ENCODE results near the gene MCC. TPM values are rescaled to one million over a fixed set of nuclear protein-coding genes. Genes with fewer than 3 reads are reported as not detected.
A peak's percentile ranks its signal among the peaks of the same experiment; 100 is the strongest.

Gene MCC
- total RNA-seq, 1 donor from 2014 or later: 22.7 TPM

GRCh38 chr5:113518884-113519283, 30.6 kb upstream of the MCC start:
- Mint-ChIP-seq H3K9me3 (ENCODE audit: unreplicated experiment) (no peaks in the 10 kb centered on the region), H3K27ac (ENCODE audit: unreplicated experiment) (no peak overlapping the region), H3K36me3 (ENCODE audit: low read depth, unreplicated experiment) (peaks cover 6% of the 10 kb centered on the region), H3K4me3 (ENCODE audit: unreplicated experiment) (no peak overlapping the region), H3K27me3 (ENCODE audit: unreplicated experiment) (no peaks in the 10 kb centered on the region), H3K4me1 (ENCODE audit: unreplicated experiment) (peaks cover 11% of the 10 kb centered on the region)
- no peak for DNase-seq (ENCODE audit: low spot score)
- TF ChIP-seq, protein P1, sequence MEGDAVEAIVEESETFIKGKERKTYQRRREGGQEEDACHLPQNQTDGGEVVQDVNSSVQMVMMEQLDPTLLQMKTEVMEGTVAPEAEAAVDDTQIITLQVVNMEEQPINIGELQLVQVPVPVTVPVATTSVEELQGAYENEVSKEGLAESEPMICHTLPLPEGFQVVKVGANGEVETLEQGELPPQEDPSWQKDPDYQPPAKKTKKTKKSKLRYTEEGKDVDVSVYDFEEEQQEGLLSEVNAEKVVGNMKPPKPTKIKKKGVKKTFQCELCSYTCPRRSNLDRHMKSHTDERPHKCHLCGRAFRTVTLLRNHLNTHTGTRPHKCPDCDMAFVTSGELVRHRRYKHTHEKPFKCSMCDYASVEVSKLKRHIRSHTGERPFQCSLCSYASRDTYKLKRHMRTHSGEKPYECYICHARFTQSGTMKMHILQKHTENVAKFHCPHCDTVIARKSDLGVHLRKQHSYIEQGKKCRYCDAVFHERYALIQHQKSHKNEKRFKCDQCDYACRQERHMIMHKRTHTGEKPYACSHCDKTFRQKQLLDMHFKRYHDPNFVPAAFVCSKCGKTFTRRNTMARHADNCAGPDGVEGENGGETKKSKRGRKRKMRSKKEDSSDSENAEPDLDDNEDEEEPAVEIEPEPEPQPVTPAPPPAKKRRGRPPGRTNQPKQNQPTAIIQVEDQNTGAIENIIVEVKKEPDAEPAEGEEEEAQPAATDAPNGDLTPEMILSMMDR (IDR thresholded peaks at IDR 0.05; ENCODE audit: unreplicated experiment): no peak

- peak overlapping the region; percentile 88 for H3K27ac Mint-ChIP-seq (ENCODE audit: unreplicated experiment)
- H3K36me3 Mint-ChIP-seq (ENCODE audit: low read depth, unreplicated experiment): no peaks in the 10 kb centered on the region
- DNase-seq (ENCODE audit: low spot score): no peak
- TF ChIP-seq, protein P1 (IDR thresholded peaks at IDR 0.05; ENCODE audit: unreplicated experiment): no peak
- H3K4me3 Mint-ChIP-seq (ENCODE audit: unreplicated experiment): peak overlapping the region; percentile 89
- H3K4me1 Mint-ChIP-seq (ENCODE audit: unreplicated experiment): peaks cover 13% of the 10 kb centered on the region
- no peaks in the 10 kb centered on the region for H3K9me3 Mint-ChIP-seq (ENCODE audit: unreplicated experiment)
- no peaks in the 10 kb centered on the region for H3K27me3 Mint-ChIP-seq (ENCODE audit: unreplicated experiment)
Observed at GRCh38 chr5:113514289-113514635, 26.0 kb upstream of the MCC start.

GRCh38 chr5:113513384-113514288, 25.4 kb upstream of the MCC start, which contains the start of gene YTHDC2:
Gene YTHDC2, plus strand, starts transcription at chr5:113513694. Its CDS starts 202 bp downstream, at chr5:113513896.
- Mint-ChIP-seq H3K27me3 (ENCODE audit: unreplicated experiment) (no peaks in the 10 kb centered on the region), H3K36me3 (ENCODE audit: low read depth, unreplicated experiment) (no peaks in the 10 kb centered on the region), H3K4me1 (ENCODE audit: unreplicated experiment) (peaks cover 13% of the 10 kb centered on the region), H3K4me3 (ENCODE audit: unreplicated experiment) (peak within 1 kb of the TSS; percentile 89), H3K9me3 (ENCODE audit: unreplicated experiment) (no peaks in the 10 kb centered on the region), H3K27ac (ENCODE audit: unreplicated experiment) (peak within 1 kb of the TSS; percentile 88)
- TF ChIP-seq, protein P1 (IDR thresholded peaks at IDR 0.05; ENCODE audit: unreplicated experiment): no peak
- DNase-seq (ENCODE audit: low spot score): peak; percentile 87

DNA sequence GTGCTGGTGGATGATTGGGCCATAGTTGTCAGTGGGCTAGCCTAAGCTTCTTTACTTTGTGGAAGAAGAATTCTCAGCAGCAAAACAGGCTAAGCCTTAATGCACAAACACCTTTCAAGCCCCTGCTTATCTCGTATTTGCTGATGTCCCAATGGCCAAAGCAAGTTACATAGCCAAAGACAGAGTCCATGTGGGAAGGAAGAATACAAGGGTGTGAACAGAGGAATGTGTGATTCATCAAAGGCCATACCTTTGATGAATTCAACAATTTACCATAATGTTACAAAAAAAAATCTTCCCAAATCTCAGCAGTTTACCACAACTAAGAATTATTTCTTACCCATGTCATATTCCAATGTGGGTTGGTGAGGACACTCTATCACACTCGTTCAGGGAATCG, 24.1 kb upstream of the MCC start:
- no peak for DNase-seq (ENCODE audit: low spot score)
- TF ChIP-seq, protein P1 (IDR thresholded peaks at IDR 0.05; ENCODE audit: unreplicated experiment): no peak
- H3K27me3 Mint-ChIP-seq (ENCODE audit: unreplicated experiment): no peaks in the 10 kb centered on the region
- no peaks in the 10 kb centered on the region for H3K36me3 Mint-ChIP-seq (ENCODE audit: low read depth, unreplicated experiment)
- no peak overlapping the region for H3K4me3 Mint-ChIP-seq (ENCODE audit: unreplicated experiment)
- no peak overlapping the region for H3K27ac Mint-ChIP-seq (ENCODE audit: unreplicated experiment)
- peaks cover 13% of the 10 kb centered on the region for H3K4me1 Mint-ChIP-seq (ENCODE audit: unreplicated experiment)
- no peaks in the 10 kb centered on the region for H3K9me3 Mint-ChIP-seq (ENCODE audit: unreplicated experiment)

GRCh38 chr5:113510836-113511451, 22.7 kb upstream of the MCC start:
- peaks cover 11% of the 10 kb centered on the region for H3K4me1 Mint-ChIP-seq (ENCODE audit: unreplicated experiment)
- H3K4me3 Mint-ChIP-seq (ENCODE audit: unreplicated experiment): no peak overlapping the region
- no peaks in the 10 kb centered on the region for H3K9me3 Mint-ChIP-seq (ENCODE audit: unreplicated experiment)
- TF ChIP-seq, protein P1 (IDR thresholded peaks at IDR 0.05; ENCODE audit: unreplicated experiment): no peak
- no peaks in the 10 kb centered on the region for H3K27me3 Mint-ChIP-seq (ENCODE audit: unreplicated experiment)
- no peaks in the 10 kb centered on the region for H3K36me3 Mint-ChIP-seq (ENCODE audit: low read depth, unreplicated experiment)
- no peak overlapping the region for H3K27ac Mint-ChIP-seq (ENCODE audit: unreplicated experiment)
- no peak for DNase-seq (ENCODE audit: low spot score)

Data from endothelial cell (in vitro differentiated cells).